Vagina (tissue), 2 donors: ENCODE results near the gene KTI12.

Experiments
- CTCF ChIP-seq, 3 experiments: fragments of 450-650 bp in 2 of 3; fragments of 200-600 bp in 1 of 3; sonication (generic) in 1 of 3; IDR thresholded peaks; one replicate each; pipeline ENCODE4 v1.5.1; 2017 to 2019; ENCODE audit warnings: antibody characterized with exemption in 3 of 3, mild to moderate bottlenecking in 2 of 3, moderate library complexity in 2 of 3
- POLR2A ChIP-seq, 2 donors: fragments of 450-650 bp; IDR thresholded peaks; one replicate each; pipeline ENCODE4 v1.6.1; 2017; ENCODE audit warnings: antibody characterized with exemption in 2 of 2, mild to moderate bottlenecking in 2 of 2, moderate library complexity in 2 of 2

GRCh38 chr1:51990478-51990965 is 43.1 kb downstream of the KTI12 start, which contains the start of gene RAB3B:
- TF ChIP-seq POLR2A (IDR thresholded peaks at IDR 0.05) = no peak
- TF ChIP-seq CTCF (IDR thresholded peaks at IDR 0.05) = no peak
